ENCODE data around the gene RHEB. TPM values are rescaled to one million over a fixed set of nuclear protein-coding genes. Genes with fewer than 3 reads are reported as not detected.

Gene RHEB
- total and polyA plus RNA-seq, 2 experiments from 2014 or later, result 127 to 157 TPM

GRCh38 chr7:151511946-151512345 is 7.7 kb downstream of the RHEB start:
- Histone ChIP-seq H3K9me3 (ENCODE audit: low read depth) (no peaks in the 10 kb centered on the region), H3K27ac (peak overlapping the region; percentile 66), H3K4me3 (no peak overlapping the region), H3K36me3 (no peaks in the 10 kb centered on the region), H3K4me1 (ENCODE audit: low read depth) (peaks cover 27% of the 10 kb centered on the region), H3K27me3 (no peaks in the 10 kb centered on the region)
- TF ChIP-seq CTCF (IDR thresholded peaks at IDR 0.05; ENCODE audit: low read depth, low read length), result no peak
- DNase-seq (ENCODE audit: low read depth in 1 of 2, low spot score in 1 of 2), result peak in 1 of 2 donors; percentile 64

- no peak overlapping the region for H3K4me3 ChIP-seq
- no peak for DNase-seq (ENCODE audit: low read depth in 1 of 2, low spot score in 1 of 2)
- no peaks in the 10 kb centered on the region for H3K36me3 ChIP-seq
- peaks cover 32% of the 10 kb centered on the region for H3K4me1 ChIP-seq (ENCODE audit: low read depth)
- peak overlapping the region; percentile 15 for H3K27ac ChIP-seq
- no peaks in the 10 kb centered on the region for H3K27me3 ChIP-seq
- TF ChIP-seq CTCF (IDR thresholded peaks at IDR 0.05; ENCODE audit: low read depth, low read length), result no peak
- H3K9me3 ChIP-seq (ENCODE audit: low read depth), result no peaks in the 10 kb centered on the region
These were observed 8.4 kb downstream of the RHEB start for GRCh38 chr7:151511270-151511669.

- Histone ChIP-seq H3K27me3 (no peaks in the 10 kb centered on the region), H3K9me3 (ENCODE audit: low read depth) (no peaks in the 10 kb centered on the region), H3K4me1 (ENCODE audit: low read depth) (peaks cover 32% of the 10 kb centered on the region), H3K4me3 (no peak overlapping the region), H3K36me3 (no peaks in the 10 kb centered on the region), H3K27ac (peak overlapping the region; percentile 74)
- no peak for TF ChIP-seq CTCF (IDR thresholded peaks at IDR 0.05; ENCODE audit: low read depth, low read length)
- no peak for DNase-seq (ENCODE audit: low read depth in 1 of 2, low spot score in 1 of 2)
These were observed 9.9 kb downstream of the RHEB start for GRCh38 chr7:151509670-151510333.

- Histone ChIP-seq H3K27ac (peak overlapping the region; percentile 74), H3K4me1 (ENCODE audit: low read depth) (peaks cover 32% of the 10 kb centered on the region), H3K9me3 (ENCODE audit: low read depth) (no peaks in the 10 kb centered on the region), H3K27me3 (no peaks in the 10 kb centered on the region), H3K36me3 (no peaks in the 10 kb centered on the region), H3K4me3 (no peak overlapping the region)
- DNase-seq (ENCODE audit: low read depth in 1 of 2, low spot score in 1 of 2), result peak in 1 of 2 donors; percentile 28
- TF ChIP-seq CTCF (IDR thresholded peaks at IDR 0.05; ENCODE audit: low read depth, low read length), result no peak
These were observed 10.7 kb downstream of the RHEB start for GRCh38 chr7:151508991-151509390.

- H3K27ac ChIP-seq, result no peak overlapping the region
- TF ChIP-seq CTCF (IDR thresholded peaks at IDR 0.05; ENCODE audit: low read depth, low read length), result no peak
- H3K4me3 ChIP-seq, result no peak overlapping the region
- DNase-seq (ENCODE audit: low read depth in 1 of 2, low spot score in 1 of 2), result no peak
- H3K4me1 ChIP-seq (ENCODE audit: low read depth), result peaks cover 27% of the 10 kb centered on the region
- H3K36me3 ChIP-seq, result no peaks in the 10 kb centered on the region
- H3K27me3 ChIP-seq, result no peaks in the 10 kb centered on the region
- H3K9me3 ChIP-seq (ENCODE audit: low read depth), result no peaks in the 10 kb centered on the region
These were observed 11.9 kb downstream of the RHEB start for GRCh38 chr7:151507806-151508205.
